ENCODE results near the gene AGXT. TPM values are rescaled to one million over a fixed set of nuclear protein-coding genes. Genes with fewer than 3 reads are reported as not detected.
"Not testable (repeated sequence)": the region's sequence is repeated elsewhere in the genome, so short reads cannot be mapped to it uniquely, and the experiment has no call there.

The AGXT gene
- total RNA-seq, 1 donor from 2014 or later, result 0.48 TPM

DNA sequence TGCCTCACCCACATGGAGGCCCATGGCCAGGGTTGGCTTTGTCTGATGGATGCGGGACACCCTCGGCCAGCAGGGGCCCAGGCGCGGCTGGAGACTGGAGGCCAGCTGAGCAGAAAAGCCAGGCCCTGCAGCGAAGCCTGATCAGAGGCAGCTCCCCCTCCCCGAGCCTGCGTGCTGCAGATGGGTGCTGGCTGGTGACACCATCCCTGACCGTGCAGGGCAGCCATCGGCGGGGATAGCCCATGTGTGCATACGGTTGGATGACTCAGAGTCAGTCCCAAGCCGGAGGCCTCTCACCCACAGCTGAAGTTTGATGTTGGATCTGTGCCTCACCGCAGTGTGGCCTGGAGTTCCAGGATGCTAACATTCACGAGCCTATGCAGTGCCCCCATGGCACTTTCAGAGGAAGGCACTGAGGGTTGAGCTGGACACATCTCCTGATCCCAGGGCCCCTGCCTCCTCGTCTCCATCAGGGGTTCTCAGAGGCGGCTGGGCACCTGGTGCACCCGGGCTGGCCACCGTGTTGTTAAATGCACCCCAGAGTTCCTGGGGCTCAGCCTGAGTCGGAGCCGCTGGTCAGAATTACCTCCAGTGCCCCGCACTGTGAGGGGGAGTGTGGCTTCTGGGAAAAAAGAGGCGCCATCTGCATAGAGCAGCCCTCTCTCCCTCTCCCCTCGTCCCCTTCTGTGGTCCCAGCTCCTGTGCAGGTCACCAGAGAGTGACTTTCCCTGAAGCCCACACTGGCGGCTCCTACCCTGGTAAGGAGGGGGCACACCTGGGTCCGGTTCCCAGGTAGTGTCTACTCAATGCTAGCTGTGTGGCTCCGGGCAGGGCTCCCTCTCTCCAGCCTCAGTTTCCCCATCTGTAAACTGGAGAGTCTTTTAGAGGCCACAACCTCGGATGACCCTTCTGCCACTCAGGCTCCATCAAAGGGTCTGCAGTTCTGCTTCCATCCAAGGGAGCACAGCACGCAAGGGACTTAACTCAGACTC lies 29.2 kb upstream of the AGXT start:
- no peak for DNase-seq (ENCODE audit: low spot score)

GRCh38 chr2:240840435-240841060 lies 28.1 kb upstream of the AGXT start:
- peak; percentile 84 for DNase-seq (ENCODE audit: low spot score)

- not testable (repeated sequence) for DNase-seq (ENCODE audit: low spot score)
Observed at GRCh38 chr2:240846309-240846708, 22.3 kb upstream of the AGXT start.

DNA sequence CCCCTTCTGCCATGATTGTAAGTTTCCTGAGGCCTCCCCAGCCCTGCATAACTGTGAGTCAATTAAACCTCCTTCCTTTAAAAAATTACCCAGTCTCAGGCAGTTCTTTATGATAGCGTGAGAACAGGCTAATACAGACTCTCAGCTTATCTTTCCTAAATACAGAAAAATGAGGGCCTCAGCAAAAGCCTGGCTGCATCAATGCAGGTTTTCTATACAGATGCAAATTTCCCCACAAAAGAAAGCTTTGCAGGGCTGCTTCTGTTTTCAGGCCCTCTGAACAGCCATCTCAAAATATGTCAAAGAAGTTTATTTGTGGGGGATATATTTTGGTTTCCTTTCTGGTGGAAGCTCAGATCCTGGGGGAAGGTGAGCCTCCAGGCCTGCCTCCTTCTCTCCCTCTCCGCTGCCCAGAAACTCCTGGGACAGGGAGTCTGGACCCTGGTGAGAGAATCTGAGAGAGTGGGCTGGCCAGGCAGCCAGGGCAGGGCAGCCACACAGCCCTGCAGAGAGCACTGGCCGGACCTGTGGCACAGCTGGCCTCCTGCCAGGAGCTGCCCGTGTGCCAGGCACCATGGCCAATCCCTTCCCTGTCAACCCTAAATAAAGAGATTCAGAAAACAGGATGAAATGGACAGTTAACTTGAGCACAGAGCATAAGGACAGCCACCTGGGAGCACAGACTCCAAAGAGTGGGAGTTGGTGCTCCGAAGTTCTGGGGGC lies 21.6 kb upstream of the AGXT start:
- no peak for DNase-seq (ENCODE audit: low spot score)

DNA sequence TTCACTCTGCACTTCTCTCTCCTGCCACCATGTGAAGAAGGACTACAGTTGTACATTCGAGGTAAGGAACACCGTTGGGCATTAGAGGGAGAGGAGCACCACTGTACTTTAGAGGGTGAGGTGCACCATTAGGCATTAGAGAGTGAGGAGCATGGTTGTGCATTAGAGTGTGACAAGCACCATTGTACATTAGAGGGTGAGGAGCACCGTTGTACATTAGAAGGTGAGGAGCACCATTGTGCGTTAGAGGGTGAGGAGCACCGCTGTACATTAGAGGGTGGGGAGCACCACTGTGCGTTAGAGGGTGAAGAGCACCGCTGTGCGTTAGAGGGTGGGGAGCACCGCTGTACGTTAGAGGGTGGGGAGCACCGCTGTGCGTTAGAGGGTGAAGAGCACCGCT lies 20.8 kb upstream of the AGXT start:
- DNase-seq (ENCODE audit: low spot score), result no peak

- DNase-seq (ENCODE audit: low spot score), result no peak
Observed at GRCh38 chr2:240848900-240849680, 19.5 kb upstream of the AGXT start.

DNA sequence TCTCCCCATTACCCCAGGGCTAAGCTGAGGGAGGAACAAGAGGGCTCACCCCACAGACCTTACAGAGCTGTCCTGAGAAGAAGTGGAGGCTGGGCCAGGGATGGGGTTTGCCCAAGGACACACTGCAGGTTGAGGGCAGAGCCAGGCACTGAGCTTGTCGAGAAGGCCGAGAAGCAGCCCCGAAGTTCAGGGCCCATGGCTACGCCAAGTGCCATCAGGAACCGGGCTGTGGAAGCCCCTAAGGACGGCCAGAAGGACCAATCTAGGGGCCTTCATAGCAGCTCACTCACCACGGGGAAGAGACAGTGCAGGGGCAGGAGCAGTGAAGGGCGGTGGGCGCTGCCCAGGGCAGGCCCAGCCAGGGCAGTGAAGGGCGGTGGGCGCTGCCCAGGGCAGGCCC lies 18.6 kb upstream of the AGXT start:
- DNase-seq (ENCODE audit: low spot score), result no peak

DNA sequence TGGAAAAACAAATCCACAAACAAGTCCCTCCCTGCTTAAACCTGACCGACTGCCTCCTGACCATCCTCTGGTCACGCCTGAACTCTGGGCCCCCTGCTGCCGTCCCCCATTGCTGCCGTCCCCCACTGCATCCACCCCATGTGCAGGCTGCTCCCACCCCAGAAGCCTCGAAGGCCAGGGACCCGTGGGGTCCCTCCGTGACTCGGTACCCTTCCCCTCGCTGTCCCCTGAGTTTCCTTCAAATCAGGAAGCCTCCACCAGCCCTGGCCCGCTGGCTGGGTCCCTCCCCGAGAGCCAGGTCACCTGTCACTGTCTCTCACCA lies 17.9 kb upstream of the AGXT start:
- no peak for DNase-seq (ENCODE audit: low spot score)

- peak; percentile 72 for DNase-seq (ENCODE audit: low spot score)
Observed at GRCh38 chr2:240851078-240851991, 17.3 kb upstream of the AGXT start.

- no peak for DNase-seq (ENCODE audit: low spot score)
Observed at GRCh38 chr2:240852671-240853314, 15.8 kb upstream of the AGXT start.

DNA sequence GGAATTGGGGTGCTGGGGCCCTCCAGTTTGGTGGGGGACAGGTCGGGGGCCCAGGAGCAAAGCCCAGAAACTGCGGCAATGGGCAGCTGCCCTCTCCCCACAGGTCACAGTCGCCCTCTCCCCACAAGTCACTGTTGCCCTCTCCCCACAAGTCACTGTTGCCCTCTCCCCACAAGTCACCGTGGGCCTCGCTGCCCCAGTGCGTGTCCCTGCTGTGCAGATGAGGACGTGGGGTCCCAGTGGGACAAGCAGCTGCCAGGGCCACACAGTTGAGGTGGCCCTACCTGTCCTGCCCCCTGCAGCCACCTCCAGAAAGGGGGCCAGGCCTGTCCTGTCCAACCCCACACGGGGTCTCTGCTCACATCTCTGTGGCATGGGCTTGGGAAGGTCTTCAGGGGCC lies 13.0 kb upstream of the AGXT start:
- DNase-seq (ENCODE audit: low spot score), result no peak

DNA sequence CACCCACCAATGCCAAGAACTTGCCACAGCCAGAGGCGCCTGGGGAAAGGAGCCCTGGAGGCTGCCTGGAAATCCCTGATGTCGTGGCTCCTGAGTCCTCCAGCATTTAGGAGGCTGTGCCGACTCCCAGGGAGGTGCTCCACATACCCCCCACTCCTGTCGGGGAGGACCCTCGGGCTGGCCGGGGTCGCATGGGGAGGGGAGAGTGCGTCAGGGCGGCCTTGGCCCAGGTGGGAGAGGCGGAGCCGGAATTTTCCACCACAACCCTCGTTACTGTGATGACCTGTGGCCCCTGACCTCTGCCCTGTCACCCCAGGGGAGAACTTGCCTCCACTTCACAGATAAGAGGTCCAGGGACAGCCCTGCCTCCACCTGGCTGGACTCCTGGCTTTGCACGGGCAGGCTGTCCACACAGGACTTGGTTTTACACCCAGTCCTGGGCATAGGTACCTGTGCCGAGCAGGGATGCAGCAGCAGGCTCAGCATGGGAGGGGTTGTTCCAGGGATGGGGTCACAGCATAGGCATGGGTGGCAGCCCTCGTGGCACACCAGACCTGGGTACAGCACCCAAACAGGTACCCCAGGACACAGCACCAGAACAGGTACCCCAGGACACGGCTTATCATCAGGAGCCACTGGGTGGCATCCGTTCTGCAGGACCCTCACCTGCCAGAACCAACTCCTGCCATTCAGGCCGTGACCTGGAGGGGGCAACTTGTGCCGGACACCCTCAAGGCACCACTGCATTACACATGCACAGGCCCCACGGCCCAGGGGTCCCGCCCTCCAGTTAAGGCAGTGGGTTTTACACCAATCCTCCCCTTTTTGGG lies 12.3 kb upstream of the AGXT start:
- no peak for DNase-seq (ENCODE audit: low spot score)

DNA sequence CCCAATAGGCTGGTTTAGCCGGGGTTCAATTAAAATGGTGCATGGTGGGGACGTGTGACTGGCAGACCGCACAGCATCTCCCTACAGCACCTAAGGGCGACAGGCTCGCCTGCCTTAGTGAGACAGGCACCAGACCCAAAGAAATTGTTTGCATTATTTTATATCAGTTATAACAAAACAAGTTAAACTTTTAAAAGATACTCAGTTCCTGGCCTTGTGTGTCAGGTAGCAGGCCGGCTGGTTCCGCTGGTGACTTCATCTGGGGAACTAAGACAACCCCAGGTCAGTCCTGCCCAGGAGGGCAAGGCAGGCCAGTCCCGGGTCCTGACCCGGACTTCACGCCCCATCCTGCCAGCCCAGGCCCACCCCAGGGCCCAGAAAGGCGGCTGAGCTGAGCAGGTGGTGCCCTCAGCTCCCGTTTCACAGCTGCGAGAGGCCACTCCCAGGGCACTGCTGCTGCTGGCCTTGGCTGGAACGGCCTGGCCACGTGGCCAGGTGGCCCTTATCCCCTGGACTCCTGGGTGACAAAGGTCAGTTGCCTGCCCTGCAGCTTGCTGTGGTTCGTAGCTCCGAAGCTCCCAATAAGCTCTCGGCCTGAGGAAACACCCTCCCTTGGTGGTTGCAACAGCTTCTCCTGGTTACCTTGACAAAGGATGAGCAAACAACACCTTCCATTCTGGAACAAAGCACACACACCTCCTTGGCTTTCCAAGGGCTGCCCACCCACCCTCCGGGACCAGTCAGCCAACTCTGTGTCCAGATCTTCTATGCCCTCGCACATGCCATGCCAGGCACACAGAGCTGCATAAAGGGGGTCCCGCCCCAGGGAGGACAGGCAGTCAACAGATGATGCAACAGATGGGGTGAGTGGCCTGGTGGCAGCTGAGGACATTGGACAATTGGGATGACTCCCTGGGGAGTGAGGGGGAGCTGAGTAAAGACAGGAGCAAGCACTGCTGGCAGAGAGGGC lies 11.3 kb upstream of the AGXT start:
- no peak for DNase-seq (ENCODE audit: low spot score)

- DNase-seq (ENCODE audit: low spot score), result no peak
Observed at GRCh38 chr2:240858321-240858720, 10.3 kb upstream of the AGXT start.

GRCh38 chr2:240858871-240859270 lies 9.8 kb upstream of the AGXT start:
- DNase-seq (ENCODE audit: low spot score), result no peak

GRCh38 chr2:240861547-240861946 lies 7.1 kb upstream of the AGXT start:
- no peak for DNase-seq (ENCODE audit: low spot score)

DNA sequence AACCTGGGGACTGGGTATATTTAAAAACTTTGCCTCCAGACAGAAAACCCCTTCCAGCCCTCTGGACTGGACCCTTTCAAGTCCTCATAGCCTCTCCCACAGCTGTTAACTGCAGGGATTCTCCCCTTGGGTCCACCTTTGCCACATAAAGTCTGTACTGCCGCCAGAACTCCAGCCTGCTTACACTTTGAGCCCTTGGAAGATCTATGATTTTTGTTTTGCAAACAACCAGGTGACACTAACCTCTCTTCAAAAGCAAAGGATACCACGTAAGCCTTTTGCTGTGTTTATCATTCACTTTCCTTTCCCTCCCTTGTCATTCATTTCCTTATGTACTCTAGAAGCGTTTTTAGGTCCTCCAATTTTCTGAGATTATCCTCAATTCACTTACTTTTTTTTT lies 4.1 kb upstream of the AGXT start:
- no peak for DNase-seq (ENCODE audit: low spot score)

- DNase-seq (ENCODE audit: low spot score), result no peak
Observed at GRCh38 chr2:240865391-240865790, 3.2 kb upstream of the AGXT start.
